Measurements from ENCODE around the gene FAM169A.

FAM169A gene

DNA sequence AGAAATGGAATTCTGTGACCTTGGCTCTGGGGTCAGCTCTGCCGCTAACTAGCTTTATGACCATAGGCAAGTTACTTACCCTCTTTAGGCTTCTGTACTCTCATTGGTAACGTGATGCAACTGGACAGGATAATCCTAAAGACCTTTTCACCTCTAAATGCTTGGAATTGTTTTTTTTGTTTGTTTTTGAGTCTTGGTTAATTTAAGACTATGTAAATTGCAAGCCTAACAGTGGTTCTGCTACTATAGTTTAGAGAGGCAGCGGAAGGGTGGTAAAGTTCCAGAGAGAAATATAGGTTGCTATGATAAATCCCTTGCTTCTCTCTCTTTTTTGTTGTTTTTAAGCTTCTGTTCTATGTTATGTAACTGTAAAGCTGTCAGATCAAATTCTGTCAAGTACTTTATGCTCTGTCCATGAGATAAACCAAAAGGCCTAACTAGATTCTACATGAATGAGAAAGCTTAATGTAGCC, 17.6 kb downstream of the FAM169A start:
- no peak overlapping the region for H3K4me3 ChIP-seq (ENCODE audit: low read depth, low read length)
- TF ChIP-seq, protein P1, sequence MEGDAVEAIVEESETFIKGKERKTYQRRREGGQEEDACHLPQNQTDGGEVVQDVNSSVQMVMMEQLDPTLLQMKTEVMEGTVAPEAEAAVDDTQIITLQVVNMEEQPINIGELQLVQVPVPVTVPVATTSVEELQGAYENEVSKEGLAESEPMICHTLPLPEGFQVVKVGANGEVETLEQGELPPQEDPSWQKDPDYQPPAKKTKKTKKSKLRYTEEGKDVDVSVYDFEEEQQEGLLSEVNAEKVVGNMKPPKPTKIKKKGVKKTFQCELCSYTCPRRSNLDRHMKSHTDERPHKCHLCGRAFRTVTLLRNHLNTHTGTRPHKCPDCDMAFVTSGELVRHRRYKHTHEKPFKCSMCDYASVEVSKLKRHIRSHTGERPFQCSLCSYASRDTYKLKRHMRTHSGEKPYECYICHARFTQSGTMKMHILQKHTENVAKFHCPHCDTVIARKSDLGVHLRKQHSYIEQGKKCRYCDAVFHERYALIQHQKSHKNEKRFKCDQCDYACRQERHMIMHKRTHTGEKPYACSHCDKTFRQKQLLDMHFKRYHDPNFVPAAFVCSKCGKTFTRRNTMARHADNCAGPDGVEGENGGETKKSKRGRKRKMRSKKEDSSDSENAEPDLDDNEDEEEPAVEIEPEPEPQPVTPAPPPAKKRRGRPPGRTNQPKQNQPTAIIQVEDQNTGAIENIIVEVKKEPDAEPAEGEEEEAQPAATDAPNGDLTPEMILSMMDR (IDR thresholded peaks at IDR 0.05; ENCODE audit: low read depth, low read length), result no peak

GRCh38 chr5:74839229-74839628, 27.0 kb downstream of the FAM169A start:
- TF ChIP-seq, protein P1 (IDR thresholded peaks at IDR 0.05; ENCODE audit: low read depth, low read length), result no peak
- no peak overlapping the region for H3K4me3 ChIP-seq (ENCODE audit: low read depth, low read length)

GRCh38 chr5:74838262-74838661, 27.9 kb downstream of the FAM169A start:
- TF ChIP-seq, protein P1 (IDR thresholded peaks at IDR 0.05; ENCODE audit: low read depth, low read length), result no peak
- no peak overlapping the region for H3K4me3 ChIP-seq (ENCODE audit: low read depth, low read length)

DNA sequence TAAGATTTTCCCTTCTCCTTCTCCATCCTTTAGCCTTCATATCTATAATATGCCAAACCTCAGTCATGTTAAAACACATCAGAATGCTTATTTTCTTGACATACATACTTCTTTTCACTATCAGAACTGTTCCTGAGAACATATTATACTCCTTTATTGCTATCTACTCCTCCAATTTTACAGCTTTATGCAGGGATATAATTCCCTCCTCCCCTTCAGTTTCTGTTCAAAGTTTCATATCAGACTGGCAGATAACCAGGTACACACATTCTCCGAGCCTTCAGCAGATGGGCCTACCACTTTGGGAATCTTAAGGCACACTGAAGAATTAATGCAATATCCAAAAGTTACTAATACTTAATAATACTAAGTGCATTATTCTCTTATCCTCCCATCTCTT, 29.1 kb downstream of the FAM169A start:
- TF ChIP-seq, protein P1 (IDR thresholded peaks at IDR 0.05; ENCODE audit: low read depth, low read length), result no peak
- H3K4me3 ChIP-seq (ENCODE audit: low read depth, low read length), result no peak overlapping the region

DNA sequence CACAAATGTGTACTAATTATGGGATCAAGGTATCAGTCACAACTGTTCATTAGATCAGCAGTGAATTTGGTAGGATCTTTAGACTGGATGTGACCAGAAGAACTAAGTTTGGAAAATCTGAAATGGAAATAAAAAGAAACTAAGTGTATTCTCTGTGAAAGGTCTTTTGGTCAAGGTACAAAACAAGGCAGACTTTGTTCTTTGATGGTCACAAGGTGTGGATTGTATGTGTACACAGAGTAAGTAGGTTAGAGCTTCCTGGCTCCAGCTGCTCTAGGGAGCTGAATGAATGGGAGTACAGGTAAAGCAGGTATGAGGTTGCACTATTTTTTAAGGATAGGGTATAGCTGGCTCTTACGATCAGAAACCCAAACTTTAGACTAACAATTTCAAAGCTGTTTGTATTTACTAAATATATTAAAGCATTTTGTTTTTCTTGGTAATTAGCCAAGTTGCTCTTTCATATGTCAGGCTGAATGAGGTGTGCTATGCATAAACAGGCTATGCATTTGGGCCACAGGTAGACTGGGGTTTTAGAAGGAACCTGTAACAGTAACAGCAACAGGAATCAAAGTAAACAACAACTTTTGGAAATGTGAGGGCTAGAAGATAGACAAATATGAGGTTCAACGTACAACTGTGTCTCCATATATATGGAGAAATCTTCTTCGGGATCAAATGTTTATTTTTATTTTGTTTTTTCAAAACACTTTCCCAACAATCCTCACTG, 32.5 kb downstream of the FAM169A start:
- H3K4me3 ChIP-seq (ENCODE audit: low read depth, low read length), result no peak overlapping the region
- TF ChIP-seq, protein P1 (IDR thresholded peaks at IDR 0.05; ENCODE audit: low read depth, low read length), result no peak

DNA sequence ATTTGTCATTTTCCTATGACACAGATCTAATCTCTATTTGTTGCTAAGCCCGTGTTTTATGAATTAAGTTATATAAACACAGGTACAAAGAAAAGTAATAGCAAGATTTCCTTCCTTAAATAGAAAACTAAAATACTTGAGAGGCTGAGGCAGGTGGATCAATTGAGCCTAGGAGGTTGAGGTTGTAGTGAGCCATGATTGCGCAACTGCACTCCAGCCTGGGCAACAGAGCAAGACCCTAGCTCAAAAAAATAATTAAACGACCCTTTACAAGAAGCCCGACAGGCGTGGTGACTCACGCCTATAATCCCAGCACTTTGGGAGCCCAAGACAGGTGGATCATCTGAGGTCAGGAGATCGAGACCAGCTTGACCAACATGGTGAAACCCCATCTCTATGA, 36.8 kb downstream of the FAM169A start:
- TF ChIP-seq, protein P1 (IDR thresholded peaks at IDR 0.05; ENCODE audit: low read depth, low read length), result no peak
- H3K4me3 ChIP-seq (ENCODE audit: low read depth, low read length), result no peak overlapping the region

DNA sequence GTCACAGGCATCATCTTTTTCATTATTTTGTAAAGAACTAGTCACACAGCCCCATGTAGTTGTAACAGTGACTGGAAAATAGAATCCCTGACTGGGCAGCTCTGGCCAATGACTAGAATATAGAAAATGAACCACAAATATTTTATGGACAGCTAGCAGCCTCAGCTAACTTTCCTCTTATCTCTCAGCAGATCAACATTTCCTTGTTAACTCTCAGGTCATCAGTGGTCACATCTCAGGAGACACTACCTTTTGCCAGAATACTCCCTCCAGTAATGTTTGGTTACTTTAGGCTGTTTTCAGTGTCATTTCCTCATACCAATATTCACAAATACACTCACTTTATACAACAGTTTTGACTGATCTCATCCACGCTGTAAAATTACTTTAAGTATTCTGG, 43.9 kb downstream of the FAM169A start:
- TF ChIP-seq, protein P1 (IDR thresholded peaks at IDR 0.05; ENCODE audit: low read depth, low read length), result no peak
- H3K4me3 ChIP-seq (ENCODE audit: low read depth, low read length), result no peak overlapping the region

All from WI38 (cell line).